CD4-positive, CD25-positive, alpha-beta regulatory T cell (primary cell): ENCODE results near the gene IVL. TPM values are rescaled to one million over a fixed set of nuclear protein-coding genes. Genes with fewer than 3 reads are reported as not detected.
A peak's percentile ranks its signal among the peaks of the same experiment; 100 is the strongest.

Experiments
- ATAC-seq, 2 donors: fragments of 150-1000 bp; cut with Tn5 transposase; one replicate each; pipeline ENCODE4 v1.10.0; 2021; ENCODE audit warnings: low read depth in 2 of 2, moderate number of reproducible peaks in 2 of 2, moderate library complexity in 1 of 2
- DNase-seq, 3 donors: peaks; one replicate each; pipeline versions ENCODE4 v3.0.0 to v3.0.0-alpha.2; 2012 to 2022; ENCODE audit warnings: mixed read lengths in 1 of 3
- H3K27ac ChIP-seq: one replicate; pipeline ENCODE4 v1.7.0; 2013; ENCODE audit warnings: mild to moderate bottlenecking, low read length; ENCODE audit not compliant: insufficient read depth, poor library complexity, severe bottlenecking
- H3K27me3 ChIP-seq: one replicate; pipeline ENCODE4 v1.7.0; 2013; ENCODE audit warnings: low read length; ENCODE audit not compliant: control insufficient read depth, insufficient read depth
- H3K36me3 ChIP-seq: one replicate; pipeline ENCODE4 v1.7.0; 2013; ENCODE audit warnings: mild to moderate bottlenecking, low read length, moderate library complexity; ENCODE audit not compliant: control insufficient read depth, insufficient read depth
- H3K4me1 ChIP-seq: 2 replicates; pipeline ENCODE4 v1.7.0; 2013; ENCODE audit warnings: mild to moderate bottlenecking, low read length; ENCODE audit not compliant: insufficient read depth, control insufficient read depth, poor library complexity, severe bottlenecking
- H3K4me3 ChIP-seq: one replicate; pipeline ENCODE4 v1.7.0; 2013; ENCODE audit warnings: low read depth, mild to moderate bottlenecking, low read length, moderate library complexity
- H3K9me3 ChIP-seq, 2 experiments: 1 replicate in 1 of 2; 2 replicates in 1 of 2; pipeline ENCODE4 v1.7.0; 2013; ENCODE audit warnings: low read length in 2 of 2, mild to moderate bottlenecking in 1 of 2, moderate library complexity in 1 of 2; ENCODE audit not compliant: control insufficient read depth in 2 of 2
- H3K27ac Mint-ChIP-seq, 3 donors: one replicate each; pipeline ENCODE4 v1.8.0; 2020 to 2022; ENCODE audit warnings: mild to moderate bottlenecking in 3 of 3, mixed read lengths in 3 of 3, moderate library complexity in 2 of 3
- H3K27me3 Mint-ChIP-seq: one replicate; pipeline ENCODE4 v1.8.0; 2022; ENCODE audit warnings: mild to moderate bottlenecking, mixed read lengths
- H3K36me3 Mint-ChIP-seq: one replicate; pipeline ENCODE4 v1.8.0; 2020; ENCODE audit warnings: mixed read lengths
- H3K4me1 Mint-ChIP-seq, 4 donors: one replicate each; pipeline ENCODE4 v1.8.0; 2020 to 2022; ENCODE audit warnings: mixed read lengths in 4 of 4, mild to moderate bottlenecking in 1 of 4
- H3K4me3 Mint-ChIP-seq, 4 donors: one replicate each; pipeline ENCODE4 v1.8.0; 2020 to 2022; ENCODE audit warnings: mild to moderate bottlenecking in 4 of 4, mixed read lengths in 4 of 4, moderate library complexity in 3 of 4
- H3K9me3 Mint-ChIP-seq, 7 donors: one replicate each; pipeline ENCODE4 v1.8.0; 2020 to 2022; ENCODE audit warnings: mixed read lengths in 7 of 7, mild to moderate bottlenecking in 3 of 7, moderate library complexity in 2 of 7
- polyA plus RNA-seq, 4 donors: library from polyadenylated mRNA; unstranded; fragments of 300-500 nt; fragmentation: Illumina TruSeq; gene quantifications; one replicate each; pipeline ENCODE4 v1.2.3, GENCODE V29; 2021
- total RNA-seq: library from RNA; stranded (reverse); gene quantifications from one replicate; pipeline ENCODE4 v1.2.3, GENCODE V29; 2022

Gene IVL
- total and polyA plus RNA-seq, 5 donors from 2014 or later, result not detected

DNA sequence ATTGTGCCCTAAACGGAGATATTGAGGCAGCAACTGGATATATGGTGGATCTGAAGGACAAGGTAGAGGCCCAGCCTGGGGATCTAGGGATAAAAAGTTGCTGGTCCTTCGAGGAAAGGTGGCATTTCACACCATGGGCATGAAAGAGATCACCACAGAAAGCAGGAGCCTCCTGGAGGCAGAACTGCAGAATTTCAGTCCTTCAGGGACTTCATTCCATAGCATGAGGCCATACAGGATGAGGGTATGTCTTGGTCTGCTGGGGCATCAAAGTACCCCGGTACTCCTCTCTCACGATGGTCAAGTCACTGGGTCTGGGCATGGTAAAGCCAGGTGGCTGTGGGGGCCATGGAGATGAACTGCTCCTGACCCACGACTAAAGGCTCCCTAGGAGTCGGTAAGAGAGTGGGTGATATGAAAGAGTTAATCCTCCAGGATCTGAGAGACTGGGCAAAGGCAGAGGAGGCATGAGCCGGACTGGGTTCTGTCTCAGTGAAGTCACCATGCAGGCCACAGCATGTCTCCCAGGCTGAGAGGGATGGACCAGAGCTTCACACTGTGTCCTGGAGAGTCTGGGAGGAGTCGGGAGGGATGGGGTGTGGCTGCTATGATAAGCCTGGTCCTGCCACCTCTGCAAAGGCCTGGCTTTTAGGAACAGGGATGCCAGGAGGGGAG is 32.8 kb downstream of the IVL start:
- Mint-ChIP-seq H3K27me3 (no peaks in the 10 kb centered on the region), H3K27ac (no peak overlapping the region), H3K36me3 (peaks cover under 1% of the 10 kb centered on the region), H3K9me3 (peaks cover 0 to 2% (median 0%) of the 10 kb centered on the region in 7 donors), H3K4me1 (no peaks in the 10 kb centered on the region), H3K4me3 (no peak overlapping the region)
- H3K4me1 ChIP-seq, result no peaks in the 10 kb centered on the region
- H3K27me3 ChIP-seq, result peaks cover 3% of the 10 kb centered on the region
- ATAC-seq, result no peak
- H3K4me3 ChIP-seq, result no peak overlapping the region
- no peaks in the 10 kb centered on the region for H3K9me3 ChIP-seq
- DNase-seq, result no peak
- no peaks in the 10 kb centered on the region for H3K36me3 ChIP-seq
- H3K27ac ChIP-seq, result no peak overlapping the region

DNA sequence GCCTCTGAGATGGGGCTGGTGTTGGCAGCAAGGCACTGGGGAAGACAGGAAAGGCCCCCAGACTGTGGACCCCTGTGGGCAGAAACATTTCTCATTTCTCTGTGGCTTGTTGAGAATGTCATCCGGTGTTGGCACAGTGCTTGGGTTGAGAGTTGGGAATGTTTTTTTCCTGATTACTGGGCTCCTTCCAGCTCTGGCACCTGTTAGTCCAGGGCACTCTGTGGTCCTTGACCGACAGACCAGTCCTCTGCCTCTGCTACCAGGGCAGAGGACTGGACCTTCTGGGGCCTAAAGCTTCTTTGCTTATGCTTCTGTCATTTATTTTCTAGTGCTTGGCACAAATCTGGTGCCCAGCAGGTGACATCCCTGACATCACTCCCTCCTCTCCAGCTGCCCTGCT is 33.8 kb downstream of the IVL start:
- H3K36me3 ChIP-seq, result no peaks in the 10 kb centered on the region
- ATAC-seq, result no peak
- no peaks in the 10 kb centered on the region for H3K4me1 ChIP-seq
- H3K9me3 ChIP-seq, result no peaks in the 10 kb centered on the region
- Mint-ChIP-seq H3K9me3 (peaks cover 0 to 2% (median 0%) of the 10 kb centered on the region in 7 donors), H3K36me3 (no peaks in the 10 kb centered on the region), H3K4me3 (no peak overlapping the region), H3K27ac (peak overlapping the region in 1 of 3 donors; percentile 0), H3K27me3 (peaks cover 7% of the 10 kb centered on the region), H3K4me1 (no peaks in the 10 kb centered on the region)
- H3K4me3 ChIP-seq, result no peak overlapping the region
- peaks cover 3% of the 10 kb centered on the region for H3K27me3 ChIP-seq
- no peak overlapping the region for H3K27ac ChIP-seq
- DNase-seq, result no peak

DNA sequence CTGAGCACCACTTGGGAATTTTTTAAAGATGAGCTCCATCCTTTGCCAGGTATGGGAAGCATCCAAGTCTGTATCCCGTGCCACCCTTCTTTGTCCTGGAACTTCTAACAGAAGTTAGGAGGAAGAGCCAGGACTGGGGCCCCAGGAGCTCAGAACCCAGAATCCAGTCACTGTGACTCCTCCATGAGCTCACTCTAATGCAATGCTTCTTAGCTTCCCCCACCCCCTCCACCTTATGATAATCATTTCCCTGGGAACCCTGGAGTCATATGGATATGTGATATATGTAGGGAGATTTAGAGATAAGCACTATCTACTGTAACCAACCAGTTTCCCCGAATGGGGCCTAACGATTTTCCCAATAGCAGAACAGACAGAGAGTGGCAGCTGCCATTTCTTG is 37.9 kb downstream of the IVL start:
- Mint-ChIP-seq H3K4me3 (no peak overlapping the region), H3K27me3 (peaks cover 18% of the 10 kb centered on the region), H3K36me3 (no peaks in the 10 kb centered on the region), H3K27ac (no peak overlapping the region), H3K4me1 (no peaks in the 10 kb centered on the region), H3K9me3 (peaks cover 0 to 2% (median 0%) of the 10 kb centered on the region in 7 donors)
- Histone ChIP-seq H3K4me3 (no peak overlapping the region), H3K9me3 (no peaks in the 10 kb centered on the region), H3K27ac (no peak overlapping the region), H3K27me3 (peaks cover 3% of the 10 kb centered on the region), H3K36me3 (no peaks in the 10 kb centered on the region), H3K4me1 (no peaks in the 10 kb centered on the region)
- no peak for ATAC-seq
- DNase-seq, result no peak

DNA sequence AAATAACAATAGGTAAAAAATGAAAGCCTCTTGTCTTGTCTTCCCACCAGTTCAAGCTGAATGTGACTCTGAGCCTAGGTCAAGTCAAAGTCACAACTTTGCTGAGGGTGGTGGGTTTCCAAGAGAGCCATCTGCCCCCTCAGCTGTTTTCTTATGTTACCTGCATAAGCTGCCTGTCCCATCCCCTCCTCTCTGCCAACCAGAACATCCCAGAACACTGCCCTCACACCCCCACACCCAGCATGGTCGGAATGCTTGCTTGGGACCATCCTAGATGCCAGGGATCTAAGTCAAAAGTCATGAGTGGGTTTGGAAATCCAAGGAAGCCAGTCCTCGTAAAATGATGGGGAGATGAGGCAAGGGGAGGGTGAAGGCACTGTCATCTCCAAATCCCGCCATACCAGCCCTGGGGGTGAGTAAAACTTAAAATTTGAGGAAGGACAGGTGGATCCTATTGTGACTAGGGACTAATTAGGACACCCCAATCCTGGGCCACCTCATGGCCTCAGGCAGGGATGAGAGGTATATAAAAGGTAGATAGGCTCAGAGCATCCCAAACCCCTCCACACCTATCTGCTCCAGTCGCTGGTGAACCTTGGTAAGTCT is 38.4 kb downstream of the IVL start, which contains the start of gene SPRR5:
Gene SPRR5, plus strand, starts transcription at position 556 of the 606 bp plus-strand sequence. CDS start 1,349 bp downstream, outside the sequence.
- no peak for ATAC-seq
- Histone ChIP-seq H3K9me3 (no peaks in the 10 kb centered on the region), H3K4me3 (no peak within 1 kb of the TSS), H3K4me1 (no peaks in the 10 kb centered on the region), H3K27me3 (peaks cover 3% of the 10 kb centered on the region), H3K36me3 (no peaks in the 10 kb centered on the region), H3K27ac (no peak within 1 kb of the TSS)
- H3K36me3 Mint-ChIP-seq, result no peaks in the 10 kb centered on the region
- H3K9me3 Mint-ChIP-seq, result peaks cover 0 to 2% (median 0%) of the 10 kb centered on the region in 7 donors
- H3K4me3 Mint-ChIP-seq, result no peak within 1 kb of the TSS
- peak within 1 kb of the TSS in 1 of 3 donors; percentile 32 for H3K27ac Mint-ChIP-seq
- H3K4me1 Mint-ChIP-seq, result no peaks in the 10 kb centered on the region
- no peak for DNase-seq
- H3K27me3 Mint-ChIP-seq, result peaks cover 18% of the 10 kb centered on the region

DNA sequence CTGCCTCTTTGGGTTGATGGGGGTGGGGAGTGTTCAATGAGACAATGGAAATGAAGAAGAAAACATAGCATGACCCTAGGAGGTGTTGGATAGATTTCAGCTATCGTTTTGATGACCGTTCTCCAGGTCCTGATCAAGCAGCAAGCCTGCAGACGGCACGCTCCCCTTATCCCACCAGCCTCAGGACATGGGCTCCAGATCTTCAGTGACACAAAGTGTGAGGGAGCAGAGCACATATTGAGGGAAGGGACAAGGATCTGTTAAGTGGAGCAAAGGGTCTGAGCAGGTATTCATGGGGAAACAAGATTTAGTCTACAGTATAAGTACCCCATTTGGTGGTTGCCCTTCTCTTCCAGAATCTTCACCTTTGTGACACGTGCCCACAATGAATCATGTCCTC is 43.4 kb downstream of the IVL start:
- Histone ChIP-seq H3K27ac (no peak overlapping the region), H3K4me1 (no peaks in the 10 kb centered on the region), H3K27me3 (no peaks in the 10 kb centered on the region), H3K9me3 (no peaks in the 10 kb centered on the region), H3K36me3 (no peaks in the 10 kb centered on the region), H3K4me3 (no peak overlapping the region)
- peaks cover 0 to 4% (median 0%) of the 10 kb centered on the region in 7 donors for H3K9me3 Mint-ChIP-seq
- no peaks in the 10 kb centered on the region for H3K4me1 Mint-ChIP-seq
- no peak overlapping the region for H3K27ac Mint-ChIP-seq
- ATAC-seq, result no peak
- DNase-seq, result no peak
- no peaks in the 10 kb centered on the region for H3K36me3 Mint-ChIP-seq
- H3K27me3 Mint-ChIP-seq, result peaks cover 16% of the 10 kb centered on the region
- no peak overlapping the region for H3K4me3 Mint-ChIP-seq

DNA sequence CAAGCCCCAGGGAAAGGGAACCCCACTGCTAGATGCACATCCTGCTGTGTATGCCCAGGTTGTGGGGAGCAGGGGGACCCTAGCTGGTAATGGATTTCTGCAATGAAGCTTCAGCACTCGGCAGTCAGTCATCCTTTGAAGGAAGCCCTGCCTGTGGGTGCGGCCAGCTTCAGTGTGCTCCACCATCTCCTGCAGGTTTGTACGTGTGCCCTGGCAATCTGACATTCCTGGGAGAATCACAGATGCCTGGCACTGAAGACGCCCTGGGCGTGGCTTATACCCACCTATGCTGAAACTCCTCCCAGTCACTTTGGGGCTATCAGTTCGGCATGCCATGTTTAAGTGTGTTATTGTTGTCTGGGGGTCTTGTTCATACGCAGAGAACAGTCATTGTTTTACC is 45.4 kb downstream of the IVL start:
- Histone ChIP-seq H3K4me3 (no peak overlapping the region), H3K27ac (no peak overlapping the region), H3K36me3 (no peaks in the 10 kb centered on the region), H3K4me1 (no peaks in the 10 kb centered on the region), H3K27me3 (no peaks in the 10 kb centered on the region), H3K9me3 (no peaks in the 10 kb centered on the region)
- Mint-ChIP-seq H3K27me3 (peaks cover 8% of the 10 kb centered on the region), H3K9me3 (peaks cover 0 to 6% (median 0%) of the 10 kb centered on the region in 7 donors), H3K4me3 (no peak overlapping the region), H3K4me1 (no peaks in the 10 kb centered on the region), H3K36me3 (no peaks in the 10 kb centered on the region), H3K27ac (no peak overlapping the region)
- DNase-seq (no peak), ATAC-seq (no peak)

DNA sequence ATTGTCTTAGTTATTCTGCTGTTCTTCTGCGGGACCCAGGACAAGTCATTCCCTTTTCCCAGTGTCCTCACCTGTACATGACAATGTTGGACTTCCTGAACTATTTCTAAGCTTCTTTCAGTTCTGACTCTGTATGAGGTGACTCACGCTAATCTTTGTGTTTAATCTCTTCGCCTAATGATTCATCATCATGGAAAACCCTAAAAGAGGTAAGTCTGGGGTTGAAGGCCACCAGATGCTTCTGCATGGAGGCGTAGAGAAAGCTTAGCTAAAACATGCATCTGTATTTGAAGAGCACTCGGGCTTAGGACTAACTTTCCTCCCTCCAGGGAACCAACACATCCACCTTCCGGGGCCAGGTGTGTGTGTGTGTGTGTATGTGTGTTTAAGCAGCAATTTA is 46.1 kb downstream of the IVL start:
- no peak overlapping the region for H3K4me3 Mint-ChIP-seq
- Histone ChIP-seq H3K4me3 (no peak overlapping the region), H3K27me3 (no peaks in the 10 kb centered on the region), H3K9me3 (no peaks in the 10 kb centered on the region), H3K4me1 (no peaks in the 10 kb centered on the region), H3K27ac (no peak overlapping the region), H3K36me3 (no peaks in the 10 kb centered on the region)
- no peak for DNase-seq
- H3K9me3 Mint-ChIP-seq, result peaks cover 0 to 6% (median 0%) of the 10 kb centered on the region in 7 donors
- H3K27ac Mint-ChIP-seq, result no peak overlapping the region
- no peaks in the 10 kb centered on the region for H3K4me1 Mint-ChIP-seq
- no peaks in the 10 kb centered on the region for H3K36me3 Mint-ChIP-seq
- peaks cover 8% of the 10 kb centered on the region for H3K27me3 Mint-ChIP-seq
- no peak for ATAC-seq

DNA sequence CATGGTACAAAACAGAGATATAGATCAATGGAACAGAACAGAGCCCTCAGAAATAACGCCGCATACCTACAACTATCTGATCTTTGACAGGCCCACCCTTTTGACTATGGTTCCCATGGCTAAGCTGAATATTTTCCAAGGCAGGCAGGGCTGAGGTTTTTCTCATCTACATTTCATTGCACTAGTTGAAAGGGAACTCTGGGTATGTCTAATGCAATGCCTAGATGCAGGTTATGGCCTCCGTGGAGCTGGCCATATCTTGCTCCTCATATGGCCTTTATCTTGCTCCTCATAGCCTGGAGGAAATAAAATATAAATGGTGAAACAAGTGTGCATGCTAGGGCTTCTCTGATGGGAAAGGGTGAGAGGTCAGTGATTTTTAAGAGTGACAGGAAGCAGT is 49.2 kb downstream of the IVL start:
- no peaks in the 10 kb centered on the region for H3K36me3 Mint-ChIP-seq
- Histone ChIP-seq H3K36me3 (no peaks in the 10 kb centered on the region), H3K27me3 (no peaks in the 10 kb centered on the region), H3K9me3 (no peaks in the 10 kb centered on the region), H3K4me3 (no peak overlapping the region), H3K4me1 (no peaks in the 10 kb centered on the region), H3K27ac (no peak overlapping the region)
- H3K4me1 Mint-ChIP-seq, result no peaks in the 10 kb centered on the region
- ATAC-seq, result no peak
- H3K4me3 Mint-ChIP-seq, result no peak overlapping the region
- H3K9me3 Mint-ChIP-seq, result peaks cover 0 to 4% (median 0%) of the 10 kb centered on the region in 7 donors
- no peaks in the 10 kb centered on the region for H3K27me3 Mint-ChIP-seq
- DNase-seq, result no peak
- no peak overlapping the region for H3K27ac Mint-ChIP-seq
